ENCODE results near the gene FRMD3.

DNA sequence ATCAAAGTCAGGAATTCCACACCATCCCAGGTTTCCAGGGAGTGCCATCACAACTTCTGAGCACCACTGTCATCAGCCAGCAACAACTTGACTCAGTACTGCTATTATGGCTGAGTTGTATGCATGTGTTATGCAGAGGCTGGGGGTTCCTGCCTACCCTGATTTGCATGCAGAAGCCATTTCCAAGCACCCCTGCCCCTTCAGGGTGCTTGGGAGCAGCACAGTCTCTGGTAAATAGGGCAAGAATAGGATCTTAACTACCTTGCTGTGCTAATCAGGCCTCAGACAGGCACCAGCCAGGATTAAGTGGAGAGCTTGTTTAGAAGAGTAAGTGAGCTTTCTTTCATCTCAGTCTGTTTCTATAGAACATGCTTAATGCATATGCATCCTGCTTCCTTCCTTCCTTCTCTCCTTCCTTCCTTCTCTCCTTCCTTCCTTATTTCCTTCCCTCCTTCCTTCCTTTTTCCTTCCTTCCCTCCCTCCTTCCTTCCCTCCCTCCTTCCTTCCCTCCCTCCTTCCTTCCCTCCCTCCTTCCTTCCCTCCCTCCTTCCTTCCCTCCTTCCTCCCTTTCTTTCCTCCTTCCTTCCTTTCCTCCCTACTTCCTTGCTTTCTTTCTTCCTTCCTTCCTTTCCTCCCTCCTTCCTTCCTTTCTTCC, 175.7 kb downstream of the FRMD3 start:
- TF ChIP-seq TCF12 (IDR thresholded peaks at IDR 0.05; ENCODE audit: low read depth) (no peak), YY1 (IDR thresholded peaks at IDR 0.05; ENCODE audit: low read depth) (no peak), TAF1 (IDR thresholded peaks at IDR 0.05; ENCODE audit: low read depth) (no peak), EP300 (IDR thresholded peaks at IDR 0.05; ENCODE audit: borderline replicate concordance) (no peak)
- TF ChIP-seq, protein P1, sequence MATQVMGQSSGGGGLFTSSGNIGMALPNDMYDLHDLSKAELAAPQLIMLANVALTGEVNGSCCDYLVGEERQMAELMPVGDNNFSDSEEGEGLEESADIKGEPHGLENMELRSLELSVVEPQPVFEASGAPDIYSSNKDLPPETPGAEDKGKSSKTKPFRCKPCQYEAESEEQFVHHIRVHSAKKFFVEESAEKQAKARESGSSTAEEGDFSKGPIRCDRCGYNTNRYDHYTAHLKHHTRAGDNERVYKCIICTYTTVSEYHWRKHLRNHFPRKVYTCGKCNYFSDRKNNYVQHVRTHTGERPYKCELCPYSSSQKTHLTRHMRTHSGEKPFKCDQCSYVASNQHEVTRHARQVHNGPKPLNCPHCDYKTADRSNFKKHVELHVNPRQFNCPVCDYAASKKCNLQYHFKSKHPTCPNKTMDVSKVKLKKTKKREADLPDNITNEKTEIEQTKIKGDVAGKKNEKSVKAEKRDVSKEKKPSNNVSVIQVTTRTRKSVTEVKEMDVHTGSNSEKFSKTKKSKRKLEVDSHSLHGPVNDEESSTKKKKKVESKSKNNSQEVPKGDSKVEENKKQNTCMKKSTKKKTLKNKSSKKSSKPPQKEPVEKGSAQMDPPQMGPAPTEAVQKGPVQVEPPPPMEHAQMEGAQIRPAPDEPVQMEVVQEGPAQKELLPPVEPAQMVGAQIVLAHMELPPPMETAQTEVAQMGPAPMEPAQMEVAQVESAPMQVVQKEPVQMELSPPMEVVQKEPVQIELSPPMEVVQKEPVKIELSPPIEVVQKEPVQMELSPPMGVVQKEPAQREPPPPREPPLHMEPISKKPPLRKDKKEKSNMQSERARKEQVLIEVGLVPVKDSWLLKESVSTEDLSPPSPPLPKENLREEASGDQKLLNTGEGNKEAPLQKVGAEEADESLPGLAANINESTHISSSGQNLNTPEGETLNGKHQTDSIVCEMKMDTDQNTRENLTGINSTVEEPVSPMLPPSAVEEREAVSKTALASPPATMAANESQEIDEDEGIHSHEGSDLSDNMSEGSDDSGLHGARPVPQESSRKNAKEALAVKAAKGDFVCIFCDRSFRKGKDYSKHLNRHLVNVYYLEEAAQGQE (IDR thresholded peaks at IDR 0.05; ENCODE audit: low read depth): no peak
